Body of pancreas (tissue), 4 donors: Measurements from ENCODE around the gene HBB.

Source experiments
- POLR2A ChIP-seq, 3 donors: fragments of 450-650 bp; IDR thresholded peaks; one replicate each; pipeline ENCODE4 v1.6.1; 2016; ENCODE audit warnings: antibody characterized with exemption in 3 of 3, mild to moderate bottlenecking in 2 of 3
- TF ChIP-seq, protein P1 (sequence below), 7 experiments: fragments of 450-650 bp in 4 of 7; fragments of 200-600 bp in 3 of 7; sonication (generic) in 3 of 7; IDR thresholded peaks; one replicate each; pipeline ENCODE4 v1.5.1; 2016 to 2019; ENCODE audit warnings: antibody characterized with exemption in 7 of 7

DNA sequence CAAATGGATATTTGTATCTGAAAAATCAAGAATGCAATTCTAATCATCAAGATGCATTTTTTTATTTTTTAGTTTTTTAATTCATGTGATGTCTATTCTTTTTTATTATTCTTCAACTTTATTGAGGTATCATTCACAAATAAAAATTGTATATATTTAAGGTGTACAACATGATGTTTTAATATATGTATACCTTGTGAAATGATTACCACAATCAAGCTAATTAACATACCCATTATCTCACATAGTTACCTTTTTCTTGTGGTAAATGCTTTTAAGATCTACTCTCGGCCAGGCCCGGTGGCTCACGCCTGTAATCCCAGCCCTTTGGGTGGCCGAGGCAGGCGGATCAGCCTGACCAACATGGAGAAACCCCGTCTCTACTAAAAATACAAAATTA is 3.7 kb downstream of the HBB start:
- TF ChIP-seq, protein P1, sequence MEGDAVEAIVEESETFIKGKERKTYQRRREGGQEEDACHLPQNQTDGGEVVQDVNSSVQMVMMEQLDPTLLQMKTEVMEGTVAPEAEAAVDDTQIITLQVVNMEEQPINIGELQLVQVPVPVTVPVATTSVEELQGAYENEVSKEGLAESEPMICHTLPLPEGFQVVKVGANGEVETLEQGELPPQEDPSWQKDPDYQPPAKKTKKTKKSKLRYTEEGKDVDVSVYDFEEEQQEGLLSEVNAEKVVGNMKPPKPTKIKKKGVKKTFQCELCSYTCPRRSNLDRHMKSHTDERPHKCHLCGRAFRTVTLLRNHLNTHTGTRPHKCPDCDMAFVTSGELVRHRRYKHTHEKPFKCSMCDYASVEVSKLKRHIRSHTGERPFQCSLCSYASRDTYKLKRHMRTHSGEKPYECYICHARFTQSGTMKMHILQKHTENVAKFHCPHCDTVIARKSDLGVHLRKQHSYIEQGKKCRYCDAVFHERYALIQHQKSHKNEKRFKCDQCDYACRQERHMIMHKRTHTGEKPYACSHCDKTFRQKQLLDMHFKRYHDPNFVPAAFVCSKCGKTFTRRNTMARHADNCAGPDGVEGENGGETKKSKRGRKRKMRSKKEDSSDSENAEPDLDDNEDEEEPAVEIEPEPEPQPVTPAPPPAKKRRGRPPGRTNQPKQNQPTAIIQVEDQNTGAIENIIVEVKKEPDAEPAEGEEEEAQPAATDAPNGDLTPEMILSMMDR (IDR thresholded peaks at IDR 0.05) = no peak
- no peak for TF ChIP-seq POLR2A (IDR thresholded peaks at IDR 0.05)
